ENCODE data around the gene ANG.

The ANG gene

GRCh38 chr14:20676072-20676471 lies 12.5 kb upstream of the ANG start:
- no peak for ATAC-seq

DNA sequence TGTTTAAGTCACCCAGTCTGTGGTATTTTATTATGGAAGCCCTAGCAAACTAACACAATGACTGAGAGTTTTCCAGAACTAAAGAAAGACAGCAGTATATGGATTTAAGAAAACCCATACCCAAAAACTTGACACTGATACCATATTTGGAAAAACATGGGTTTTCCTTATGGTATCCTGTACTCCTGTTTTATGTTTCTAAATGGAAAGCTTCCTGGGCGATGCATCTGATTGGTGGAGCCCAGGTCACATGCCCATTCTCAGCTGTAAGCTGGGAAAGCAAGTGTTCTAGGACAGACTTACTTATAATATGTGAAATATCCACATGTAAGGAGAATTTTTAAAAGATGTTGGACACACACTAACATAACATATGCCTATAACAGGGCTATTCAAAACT lies 8.7 kb upstream of the ANG start:
- no peak for ATAC-seq

- no peak for ATAC-seq
Observed at GRCh38 chr14:20680363-20680762, 8.2 kb upstream of the ANG start.

DNA sequence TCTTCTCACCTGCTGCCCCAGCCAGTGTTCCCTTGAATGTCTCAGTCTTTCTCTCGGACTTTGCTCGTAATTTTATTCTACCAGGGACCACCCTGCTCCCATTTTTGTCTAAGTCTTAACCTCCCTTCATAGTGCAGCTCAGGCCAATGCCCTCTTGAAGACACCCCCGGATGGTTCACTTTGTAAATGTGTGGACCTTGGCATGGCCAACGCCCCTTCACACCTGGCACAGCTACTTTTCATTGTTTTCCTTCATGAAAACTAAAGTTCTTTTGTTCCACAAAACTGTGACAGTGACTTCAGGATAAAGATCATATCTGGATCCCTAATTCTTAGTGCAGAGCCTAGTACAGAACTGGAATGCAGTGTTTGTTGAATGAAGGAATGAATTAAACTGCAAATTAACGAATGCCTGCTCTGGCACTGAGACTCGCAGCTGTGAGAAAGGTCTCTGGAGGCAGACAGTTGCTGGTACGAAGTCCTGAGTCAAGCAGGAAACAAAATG lies 7.7 kb upstream of the ANG start:
- no peak for ATAC-seq

GRCh38 chr14:20681348-20682126 lies 7.0 kb upstream of the ANG start:
- ATAC-seq, result peak; percentile 14 to 21

GRCh38 chr14:20682127-20682434 lies 6.5 kb upstream of the ANG start:
- no peak for ATAC-seq

DNA sequence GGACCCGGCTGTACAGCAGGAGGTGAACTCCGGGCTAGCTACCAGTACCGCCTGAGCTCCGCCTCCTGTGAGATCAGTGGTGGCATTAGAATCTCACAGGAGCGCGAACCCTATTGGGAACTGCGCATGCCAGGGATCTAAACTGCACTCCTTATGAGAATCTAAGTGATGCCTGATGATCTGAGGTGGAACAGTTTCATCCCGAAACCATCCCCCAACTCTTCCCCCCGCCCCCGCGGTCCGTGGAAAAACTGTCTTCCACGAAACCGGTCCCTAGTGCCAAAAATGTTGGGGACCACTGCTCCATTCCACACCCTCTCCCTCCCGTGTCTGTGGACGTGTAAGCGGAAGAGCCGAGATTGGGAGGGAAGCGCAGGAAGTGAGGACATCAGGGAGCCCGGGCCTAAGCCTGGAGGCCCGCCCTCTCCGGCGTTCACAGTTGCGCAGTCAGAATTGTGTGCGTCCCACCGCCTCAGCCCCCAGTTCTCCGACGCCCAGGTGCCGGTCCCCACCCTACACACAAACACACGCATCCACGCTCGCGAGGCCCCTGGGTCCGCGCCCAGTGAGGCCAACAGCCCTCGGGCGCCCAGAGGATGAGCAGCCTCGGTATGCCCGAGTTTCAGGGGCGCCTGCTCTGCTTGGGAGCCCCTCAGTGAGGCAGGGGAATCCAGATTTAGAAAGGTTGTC lies 6.0 kb upstream of the ANG start:
- ATAC-seq, result peak; percentile 73 to 75

GRCh38 chr14:20683125-20683890 lies 5.3 kb upstream of the ANG start:
- peak; percentile 54 to 57 for ATAC-seq

GRCh38 chr14:20683891-20684661 lies 4.5 kb upstream of the ANG start, which contains the start of gene RNASE4:
RNASE4 (plus strand) TSS chr14:20684560; CDS start chr14:20699372, 14,812 bp downstream.
- ATAC-seq, result peak; percentile 25 to 32

DNA sequence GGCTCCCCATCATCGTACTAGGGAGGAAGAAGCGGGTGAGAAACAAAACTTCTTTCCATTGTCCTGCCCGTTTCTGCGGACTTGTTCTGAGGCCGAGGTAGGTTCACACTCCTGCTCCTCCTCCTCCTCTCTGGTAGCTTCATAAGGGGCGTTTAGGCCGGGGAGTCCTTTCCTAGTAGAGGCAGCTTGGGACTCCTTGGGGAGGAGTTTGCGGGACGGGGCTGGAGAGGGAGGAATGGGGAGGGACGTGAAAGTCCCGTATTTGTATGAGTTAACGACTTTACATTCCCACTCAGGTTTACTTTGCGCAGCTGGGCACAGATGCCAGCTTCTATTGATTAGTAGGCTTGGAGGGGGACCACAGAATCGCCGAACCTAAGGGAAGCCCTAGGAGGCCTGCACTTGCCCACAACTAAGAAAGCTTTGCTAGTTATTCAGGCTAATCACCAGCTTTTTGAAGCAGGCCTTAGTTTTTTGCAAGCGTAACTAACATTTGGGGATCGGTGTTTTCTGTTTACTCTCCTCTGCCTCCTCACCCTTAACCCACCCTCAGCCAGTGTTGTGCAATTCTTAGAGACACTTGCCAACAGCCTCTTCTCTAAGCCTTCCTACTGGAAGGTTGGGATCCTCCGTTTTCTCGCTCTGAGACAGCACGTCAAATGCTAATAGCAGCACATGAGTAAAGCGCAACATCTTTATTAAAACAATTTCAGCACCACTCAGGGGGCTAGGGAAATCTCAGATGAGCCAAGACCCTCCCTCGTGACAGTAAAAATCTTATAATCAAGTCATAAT lies 3.7 kb upstream of the ANG start:
- ATAC-seq, result no peak

DNA sequence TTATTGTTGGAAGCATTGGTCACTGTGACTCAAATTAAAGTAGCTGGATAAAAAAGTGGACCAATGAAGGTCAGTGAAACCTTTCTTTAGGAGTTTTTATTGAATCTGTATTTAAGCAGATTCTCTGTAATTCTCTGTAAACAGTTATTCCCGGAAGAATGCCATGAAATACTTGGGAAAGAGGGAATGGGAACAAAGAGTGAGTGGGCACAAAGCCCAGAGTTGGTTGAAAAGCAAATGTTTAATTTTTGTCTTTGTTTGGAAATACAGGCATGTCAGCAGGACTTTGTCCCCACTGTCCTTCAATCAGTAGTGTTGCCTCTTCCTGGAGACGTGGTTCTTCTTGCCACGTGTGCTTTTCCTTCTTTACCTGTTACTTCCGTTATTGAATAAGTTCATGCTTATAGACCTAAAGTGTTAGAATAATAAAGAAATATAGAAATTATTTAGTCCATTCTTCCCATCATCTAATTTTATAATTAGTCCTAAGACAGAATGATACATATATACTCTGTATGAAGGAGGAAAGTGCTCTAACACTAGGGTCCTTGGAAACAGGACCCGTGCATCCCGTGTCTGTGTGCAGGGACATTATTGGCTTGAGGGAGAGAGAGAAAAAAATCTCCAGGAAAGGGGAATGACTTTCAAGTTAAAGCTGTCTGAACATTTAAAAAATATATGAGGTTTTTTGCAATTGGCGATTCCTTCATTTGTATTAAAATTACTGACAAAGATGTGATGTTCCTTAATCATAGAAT lies 2.0 kb upstream of the ANG start:
- no peak for ATAC-seq

DNA sequence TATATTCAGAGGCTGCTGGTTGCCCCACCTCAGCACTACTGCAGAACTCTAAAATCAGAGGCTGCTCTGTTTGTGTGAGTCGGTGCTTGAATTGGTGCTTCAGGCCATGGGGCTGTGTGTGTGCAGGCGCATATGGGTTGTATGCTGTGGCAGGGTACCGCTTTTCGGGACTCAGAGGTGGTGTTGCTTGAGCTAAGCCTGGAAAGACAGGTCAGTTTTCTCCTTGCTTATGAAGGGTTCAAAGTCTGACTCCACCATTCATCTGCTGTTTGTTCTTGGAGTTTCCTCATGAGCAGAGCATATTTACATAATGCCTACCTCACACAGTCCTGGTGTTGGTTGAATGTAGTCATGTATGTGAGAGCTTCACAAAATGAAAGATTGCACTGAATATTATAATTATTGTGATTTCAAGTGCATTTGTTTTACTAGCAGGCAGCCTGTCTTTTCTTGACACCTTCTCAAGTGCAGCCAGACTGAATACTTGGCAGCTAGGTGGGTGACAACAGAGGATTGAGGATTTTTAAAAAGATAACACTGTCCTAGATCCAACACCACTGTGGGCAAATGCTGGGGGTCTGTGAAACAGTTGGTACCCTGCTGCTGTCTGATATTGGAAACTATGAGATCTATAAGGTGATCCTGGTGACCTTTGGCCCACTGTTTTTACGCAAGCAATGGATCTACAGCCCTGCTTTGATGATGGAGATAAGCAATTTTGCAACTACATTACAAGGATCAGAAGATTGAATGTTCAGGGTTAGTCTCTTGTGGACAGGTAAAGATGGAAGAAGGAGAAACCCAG lies 1.0 kb upstream of the ANG start:
- no peak for ATAC-seq

GRCh38 chr14:20690848-20691640 lies 2.5 kb downstream of the ANG start:
- peak; percentile 68 to 80 for ATAC-seq

GRCh38 chr14:20692116-20692751 lies 3.7 kb downstream of the ANG start:
- peak in 1 of 2 donors; percentile 34 for ATAC-seq

DNA sequence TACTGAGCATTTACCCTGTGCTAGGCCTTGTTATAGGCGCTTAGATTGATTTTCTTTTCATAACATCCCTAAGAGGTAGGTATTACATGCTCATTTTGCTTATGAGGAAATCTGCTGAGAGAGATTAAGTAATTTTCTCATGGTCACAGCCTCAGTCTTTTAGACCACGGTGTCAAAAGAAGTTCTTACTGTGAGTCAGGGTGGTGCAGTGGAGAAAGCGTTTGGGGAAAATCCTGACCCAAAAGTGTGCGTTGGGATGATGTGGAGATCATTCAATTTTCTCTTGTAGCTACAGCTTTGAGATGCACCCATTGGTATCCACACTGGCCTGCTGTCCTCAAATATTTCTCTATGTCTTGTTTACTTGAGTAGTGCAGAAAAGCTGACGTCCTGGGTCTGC lies 8.2 kb downstream of the ANG start:
- no peak for ATAC-seq

GRCh38 chr14:20697273-20698017 lies 8.9 kb downstream of the ANG start:
- peak; percentile 48 to 81 for ATAC-seq

- no peak for ATAC-seq
Observed at GRCh38 chr14:20698018-20698329, 9.4 kb downstream of the ANG start.

- ATAC-seq, result no peak
Observed at GRCh38 chr14:20698934-20699333, 10.4 kb downstream of the ANG start.
